ENCODE data around the gene CYP19A1.

Gene CYP19A1

GRCh38 chr15:51322621-51323296 is 15.6 kb downstream of the CYP19A1 start:
- peak; percentile 74 for DNase-seq

- DNase-seq: no peak
These were observed 17.1 kb downstream of the CYP19A1 start for GRCh38 chr15:51321316-51321715.

GRCh38 chr15:51320843-51321242 is 17.6 kb downstream of the CYP19A1 start:
- DNase-seq: no peak

- DNase-seq: no peak
These were observed 18.9 kb downstream of the CYP19A1 start for GRCh38 chr15:51319539-51319938.

GRCh38 chr15:51318382-51319150 is 19.8 kb downstream of the CYP19A1 start:
- no peak for DNase-seq

GRCh38 chr15:51316636-51317035 is 21.8 kb downstream of the CYP19A1 start:
- DNase-seq: no peak

GRCh38 chr15:51315726-51316125 is 22.7 kb downstream of the CYP19A1 start:
- DNase-seq: no peak

- DNase-seq: no peak
These were observed 23.7 kb downstream of the CYP19A1 start for GRCh38 chr15:51314391-51315337.

- no peak for DNase-seq
These were observed 24.6 kb downstream of the CYP19A1 start for GRCh38 chr15:51313644-51314280.

- no peak for DNase-seq
These were observed 25.4 kb downstream of the CYP19A1 start for GRCh38 chr15:51313074-51313393.

- DNase-seq: peak; percentile 31
These were observed 26.0 kb downstream of the CYP19A1 start for GRCh38 chr15:51312166-51313073.

- no peak for DNase-seq
These were observed 26.9 kb downstream of the CYP19A1 start for GRCh38 chr15:51311510-51311909.

- DNase-seq: no peak
These were observed 28.3 kb downstream of the CYP19A1 start for GRCh38 chr15:51310064-51310463.

GRCh38 chr15:51307811-51308210 is 30.6 kb downstream of the CYP19A1 start:
- DNase-seq: peak; percentile 23

- no peak for DNase-seq
These were observed 31.1 kb downstream of the CYP19A1 start for GRCh38 chr15:51307325-51307724.

- DNase-seq: peak; percentile 56
These were observed 34.9 kb downstream of the CYP19A1 start for GRCh38 chr15:51303462-51303980.

GRCh38 chr15:51302480-51302879 is 35.9 kb downstream of the CYP19A1 start:
- no peak for DNase-seq

GRCh38 chr15:51299187-51300015 is 39.0 kb downstream of the CYP19A1 start:
- DNase-seq: no peak

- DNase-seq: no peak
These were observed 39.8 kb downstream of the CYP19A1 start for GRCh38 chr15:51298620-51299019.

- DNase-seq: no peak
These were observed 47.7 kb downstream of the CYP19A1 start for GRCh38 chr15:51290720-51291119.

GRCh38 chr15:51289290-51289689 is 49.1 kb downstream of the CYP19A1 start:
- no peak for DNase-seq
